ENCODE results near the gene TFR2.

GRCh38 chr7:100599911-100600729 is 41.2 kb downstream of the TFR2 start:
- TF ChIP-seq CTCF (conservative IDR thresholded peaks at IDR 0.05 in 1 of 2, IDR thresholded peaks at IDR 0.05 in 1 of 2; ENCODE audit: low read depth in 1 of 2, low read length in 2 of 2) (no peak), EZH2 (IDR thresholded peaks at IDR 0.05; ENCODE audit: low read length, missing control alignments) (no peak)

All from fibroblast of lung (primary cell).